Activated B cell treated with CpG ODN at 0.5 μM for 24 hours (primary cell): ENCODE results near the gene WIPF2. TPM values are rescaled to one million over a fixed set of nuclear protein-coding genes. Genes with fewer than 3 reads are reported as not detected.
"Not testable (repeated sequence)": the region's sequence is repeated elsewhere in the genome, so short reads cannot be mapped to it uniquely, and the experiment has no call there.

Experiments
- ATAC-seq: fragments of 200-7000 bp; cut with Tn5 transposase; one replicate; pipeline ENCODE4 v1.10.0; 2021; ENCODE audit warnings: low read depth, mild to moderate bottlenecking, moderate library complexity
- CTCF ChIA-PET: fragments of 350-600 bp; sonication (Branson Sonifier 250); formaldehyde crosslinking; loops from one replicate; lab custom pipeline; 2021; ENCODE audit warnings: antibody characterized with exemption; lab: Charles Lee
- POLR2A ChIA-PET: fragments of 350-600 bp; sonication (Branson Sonifier 250); formaldehyde crosslinking; loops from one replicate; lab custom pipeline; 2021; ENCODE audit warnings: antibody characterized with exemption; lab: Charles Lee
- DNase-seq: peaks from one replicate; pipeline ENCODE4 v3.0.0; 2022
- H3K27ac Mint-ChIP-seq: one replicate; pipeline ENCODE4 v1.8.0; 2020; ENCODE audit warnings: mixed read lengths
- H3K27me3 Mint-ChIP-seq: one replicate; pipeline ENCODE4 v1.8.0; 2021; ENCODE audit warnings: mixed read lengths
- H3K36me3 Mint-ChIP-seq: one replicate; pipeline ENCODE4 v1.8.0; 2021; ENCODE audit warnings: low read depth, mixed read lengths
- H3K4me1 Mint-ChIP-seq: one replicate; pipeline ENCODE4 v1.8.0; 2021; ENCODE audit warnings: mixed read lengths
- H3K4me3 Mint-ChIP-seq: one replicate; pipeline ENCODE4 v1.8.0; 2020; ENCODE audit warnings: mild to moderate bottlenecking, mixed read lengths
- H3K9me3 Mint-ChIP-seq: one replicate; pipeline ENCODE4 v1.8.0; 2020; ENCODE audit warnings: mixed read lengths
- CTCF ChIP-seq: fragments of 200-600 bp; IDR thresholded peaks from one replicate; pipeline ENCODE4 v1.8.0; 2022; ENCODE audit warnings: antibody characterized with exemption, mild to moderate bottlenecking
- intact Hi-C: fragments of 100-400 bp; cut with micrococcal nuclease; formaldehyde crosslinking; loops from one replicate; pipeline ENCODE4 v1.15.1; 2024
- total RNA-seq: library from RNA; stranded (reverse); gene quantifications from 2 replicates; pipeline ENCODE4 v1.2.3, GENCODE V29; 2022

Gene WIPF2
- total RNA-seq, 1 donor from 2014 or later: 32.9 TPM

- Mint-ChIP-seq H3K9me3 (no peaks in the 10 kb centered on the region), H3K4me1 (peaks cover 4% of the 10 kb centered on the region), H3K27me3 (no peaks in the 10 kb centered on the region), H3K36me3 (no peaks in the 10 kb centered on the region), H3K27ac (no peak overlapping the region), H3K4me3 (no peak overlapping the region)
- POLR2A ChIA-PET: no interaction called here
- DNase-seq (no peak), ATAC-seq (no peak)
- CTCF ChIA-PET: interaction anchor here (1.3 to 2.1 kb wide), 4 partner anchors 10 to 92 kb away, joined by 3 to 7 read pairs (median 6); no protein-coding TSS in a partner anchor
- TF ChIP-seq CTCF: no peak
- intact Hi-C loops: no loop called here
Observed at GRCh38 chr17:40293363-40293762, 74.3 kb downstream of the WIPF2 start.

- H3K4me1 Mint-ChIP-seq: no peaks in the 10 kb centered on the region
- no peaks in the 10 kb centered on the region for H3K36me3 Mint-ChIP-seq
- no peak overlapping the region for H3K4me3 Mint-ChIP-seq
- H3K27ac Mint-ChIP-seq: no peak overlapping the region
- no peak for DNase-seq
- no peaks in the 10 kb centered on the region for H3K9me3 Mint-ChIP-seq
- ChIA-PET CTCF (interaction anchor here (0.9 to 17.3 kb wide), 2 partner anchors 57 to 282 kb away, joined by 3 to 466 read pairs; no protein-coding TSS in a partner anchor), POLR2A (no interaction called here)
- no peak for ATAC-seq
- no peak for TF ChIP-seq CTCF
- intact Hi-C loops: no loop called here
- no peaks in the 10 kb centered on the region for H3K27me3 Mint-ChIP-seq
Observed at GRCh38 chr17:40295488-40296436, 76.7 kb downstream of the WIPF2 start.

- Mint-ChIP-seq H3K27ac (no peak overlapping the region), H3K4me1 (no peaks in the 10 kb centered on the region), H3K36me3 (no peaks in the 10 kb centered on the region), H3K27me3 (no peaks in the 10 kb centered on the region), H3K4me3 (no peak overlapping the region), H3K9me3 (no peaks in the 10 kb centered on the region)
- ChIA-PET CTCF (interaction anchor here (17.3 kb wide), 1 partner anchor 56 kb away, joined by 466 read pairs; no protein-coding TSS in a partner anchor), POLR2A (interaction anchor here (1.2 kb wide), 1 partner anchor 59 kb away, joined by 3 read pairs; no protein-coding TSS in a partner anchor)
- intact Hi-C loops: no loop called here
- ATAC-seq: no peak
- TF ChIP-seq CTCF: no peak
- DNase-seq: no peak
Observed at GRCh38 chr17:40297511-40297910, 78.4 kb downstream of the WIPF2 start.

- no peaks in the 10 kb centered on the region for H3K9me3 Mint-ChIP-seq
- H3K27ac Mint-ChIP-seq: no peak overlapping the region
- H3K4me1 Mint-ChIP-seq: peaks cover 7% of the 10 kb centered on the region
- no peak for ATAC-seq
- CTCF ChIA-PET: interaction anchor here (0.6 to 17.3 kb wide), 3 partner anchors 27 to 64 kb away, joined by 3 to 466 read pairs (median 4); no protein-coding TSS in a partner anchor
- DNase-seq: no peak
- H3K27me3 Mint-ChIP-seq: no peaks in the 10 kb centered on the region
- POLR2A ChIA-PET: interaction anchor here (1.2 to 1.5 kb wide), 2 partner anchors 19 to 58 kb away, joined by 3 read pairs; no protein-coding TSS in a partner anchor
- no peaks in the 10 kb centered on the region for H3K36me3 Mint-ChIP-seq
- intact Hi-C loops: no loop called here
- TF ChIP-seq CTCF: no peak
- H3K4me3 Mint-ChIP-seq: no peak overlapping the region
Observed at GRCh38 chr17:40298726-40299125, 79.6 kb downstream of the WIPF2 start.

- H3K9me3 Mint-ChIP-seq, intact Hi-C loops, H3K4me1 Mint-ChIP-seq, H3K36me3 Mint-ChIP-seq, H3K4me3 Mint-ChIP-seq, ATAC-seq, DNase-seq, H3K27ac Mint-ChIP-seq, H3K27me3 Mint-ChIP-seq: not testable (repeated sequence)
- POLR2A ChIA-PET: interaction anchor here (0.6 to 1.7 kb wide), 3 partner anchors 10 to 56 kb away, joined by 3 to 8 read pairs (median 6); no protein-coding TSS in a partner anchor
- CTCF ChIA-PET: interaction anchor here (1.5 to 17.3 kb wide), 2 partner anchors 54 to 63 kb away, joined by 4 to 466 read pairs; no protein-coding TSS in a partner anchor
Observed at GRCh38 chr17:40299159-40299757, 80.2 kb downstream of the WIPF2 start.
